H9 (cell line): Measurements from ENCODE around the gene RPL9. TPM values are rescaled to one million over a fixed set of nuclear protein-coding genes. Genes with fewer than 3 reads are reported as not detected.

Experiments
- DNase-seq: peaks from one replicate; pipeline ENCODE4 v3.0.0-alpha.2; 2017
- H2AFZ ChIP-seq: one replicate; pipeline ENCODE4 v1.6.1; 2013; ENCODE audit warnings: mild to moderate bottlenecking, low read length, control low read depth, moderate library complexity
- H2AK5ac ChIP-seq: 2 replicates; pipeline ENCODE4 v1.6.1; 2013; ENCODE audit warnings: low read length, control low read depth, mixed read lengths; ENCODE audit not compliant: insufficient read length
- H2BK120ac ChIP-seq: one replicate; pipeline ENCODE4 v1.6.1; 2013; ENCODE audit warnings: low read depth, mild to moderate bottlenecking, low read length, control low read depth, inconsistent platforms; ENCODE audit not compliant: poor library complexity, severe bottlenecking
- H2BK12ac ChIP-seq: 2 replicates; pipeline ENCODE4 v1.6.1; 2013; ENCODE audit warnings: low read length, control low read depth, mixed read lengths, low read depth; ENCODE audit not compliant: insufficient read length
- H2BK15ac ChIP-seq: 2 replicates; pipeline ENCODE4 v1.6.1; 2013; ENCODE audit warnings: low read depth, low read length, control low read depth
- H2BK20ac ChIP-seq: one replicate; pipeline ENCODE4 v1.6.1; 2013; ENCODE audit warnings: low read depth, mild to moderate bottlenecking, low read length, control low read depth, inconsistent platforms; ENCODE audit not compliant: poor library complexity, severe bottlenecking
- H2BK5ac ChIP-seq: 2 replicates; pipeline ENCODE4 v1.6.1; 2013; ENCODE audit warnings: low read length, control low read depth, mixed read lengths; ENCODE audit not compliant: insufficient read length
- H3K14ac ChIP-seq: 2 replicates; pipeline ENCODE4 v1.6.1; 2013; ENCODE audit warnings: low read length, control low read depth; ENCODE audit not compliant: insufficient read depth
- H3K18ac ChIP-seq: 2 replicates; pipeline ENCODE4 v1.6.1; 2013; ENCODE audit warnings: low read depth, mild to moderate bottlenecking, mixed read lengths, low read length, control low read depth; ENCODE audit not compliant: insufficient read length
- H3K23ac ChIP-seq: 2 replicates; pipeline ENCODE4 v1.6.1; 2013; ENCODE audit warnings: low read length, control low read depth, mixed read lengths, low read depth; ENCODE audit not compliant: insufficient read length
- H3K23me2 ChIP-seq: 2 replicates; pipeline ENCODE4 v1.6.1; 2013; ENCODE audit warnings: low read depth, mild to moderate bottlenecking, mixed read lengths, low read length, control low read depth; ENCODE audit not compliant: insufficient read length, poor library complexity, severe bottlenecking
- H3K27ac ChIP-seq: 2 replicates; pipeline ENCODE4 v1.5.1; 2013; ENCODE audit warnings: low read length, control low read depth, mixed read lengths, low read depth; ENCODE audit not compliant: insufficient read length
- H3K27me3 ChIP-seq: 2 replicates; pipeline ENCODE4 v1.6.1; 2013; ENCODE audit warnings: low read length, control low read depth, inconsistent platforms; ENCODE audit not compliant: insufficient read depth
- H3K4ac ChIP-seq: 2 replicates; pipeline ENCODE4 v1.6.1; 2013; ENCODE audit warnings: low read depth, mild to moderate bottlenecking, control low read depth, inconsistent platforms, low read length, moderate library complexity
- H3K4me1 ChIP-seq: 2 replicates; pipeline ENCODE4 v1.6.1; 2013; ENCODE audit warnings: low read length, control low read depth, inconsistent platforms; ENCODE audit not compliant: insufficient read depth
- H3K4me2 ChIP-seq: 2 replicates; pipeline ENCODE4 v1.6.1; 2013; ENCODE audit warnings: low read length, control low read depth, mixed read lengths; ENCODE audit not compliant: insufficient read length, insufficient read depth
- H3K56ac ChIP-seq: 2 replicates; pipeline ENCODE4 v1.6.1; 2013; ENCODE audit warnings: low read depth, mild to moderate bottlenecking, mixed read lengths, low read length, control low read depth; ENCODE audit not compliant: insufficient read length
- H3K79me1 ChIP-seq: 2 replicates; pipeline ENCODE4 v1.6.1; 2013; ENCODE audit warnings: low read depth, mild to moderate bottlenecking, moderate library complexity, low read length, control low read depth, inconsistent platforms; ENCODE audit not compliant: insufficient read depth, poor library complexity, severe bottlenecking
- H3K79me2 ChIP-seq: 2 replicates; pipeline ENCODE4 v1.6.1; 2013; ENCODE audit warnings: low read length, control low read depth, inconsistent platforms; ENCODE audit not compliant: insufficient read depth
- H3K9ac ChIP-seq: 2 replicates; pipeline ENCODE4 v1.6.1; 2013; ENCODE audit warnings: low read length, control low read depth, mixed read lengths; ENCODE audit not compliant: insufficient read length; ENCODE audit errors: extremely low read depth
- H3K9me3 ChIP-seq: one replicate; pipeline ENCODE4 v1.6.1; 2013; ENCODE audit warnings: low read depth, low read length, inconsistent platforms; ENCODE audit not compliant: control insufficient read depth
- H3T11ph ChIP-seq: one replicate; pipeline ENCODE4 v1.6.1; 2013; ENCODE audit warnings: mild to moderate bottlenecking, low read length, control low read depth, inconsistent platforms
- H4K20me1 ChIP-seq: one replicate; pipeline ENCODE4 v1.6.1; 2013; ENCODE audit not compliant: control insufficient read depth, insufficient read length, insufficient read depth
- H4K5ac ChIP-seq: 2 replicates; pipeline ENCODE4 v1.6.1; 2013; ENCODE audit warnings: low read depth, mild to moderate bottlenecking, mixed read lengths, low read length, control low read depth; ENCODE audit not compliant: insufficient read length
- H4K8ac ChIP-seq: replicated peaks from 2 replicates; pipeline ENCODE4 v1.6.1; 2013; ENCODE audit warnings: low read length, control low read depth, mixed read lengths, low read depth; ENCODE audit not compliant: insufficient read length
- H4K91ac ChIP-seq: 2 replicates; pipeline ENCODE4 v1.6.1; 2013; ENCODE audit warnings: low read depth, mild to moderate bottlenecking, moderate library complexity, mixed read lengths, low read length, control low read depth; ENCODE audit not compliant: insufficient read length
- H3K27ac Mint-ChIP-seq, 3 experiments: 2 replicates in 2 of 3; 3 replicates in 1 of 3; pipeline ENCODE4 v1.8.0; 2020 to 2021; ENCODE audit warnings: mixed read lengths in 3 of 3, mild to moderate bottlenecking in 1 of 3, moderate library complexity in 1 of 3
- H3K27me3 Mint-ChIP-seq: 2 replicates; pipeline ENCODE4 v1.8.0; 2021; ENCODE audit warnings: low read depth, mild to moderate bottlenecking, moderate library complexity, mixed read lengths
- H3K36me3 Mint-ChIP-seq, 3 experiments: 2 replicates in 2 of 3; 3 replicates in 1 of 3; pipeline ENCODE4 v1.8.0; 2020 to 2021; ENCODE audit warnings: low read depth in 3 of 3, mixed read lengths in 3 of 3; ENCODE audit not compliant: insufficient read depth in 1 of 3
- H3K4me1 Mint-ChIP-seq, 2 experiments: 2 replicates each; pipeline ENCODE4 v1.8.0; 2020; ENCODE audit warnings: mixed read lengths in 2 of 2
- H3K4me3 Mint-ChIP-seq, 2 experiments: 2 replicates in 1 of 2; 3 replicates in 1 of 2; pipeline ENCODE4 v1.8.0; 2020 to 2021; ENCODE audit warnings: mild to moderate bottlenecking in 2 of 2, mixed read lengths in 2 of 2, moderate library complexity in 1 of 2
- H3K9me3 Mint-ChIP-seq, 2 experiments: 2 replicates in 1 of 2; 3 replicates in 1 of 2; pipeline ENCODE4 v1.8.0; 2020; ENCODE audit warnings: mild to moderate bottlenecking in 2 of 2, mixed read lengths in 2 of 2, moderate library complexity in 1 of 2
- CTCF ChIP-seq: fragments of 200-600 bp; sonication (generic); conservative IDR thresholded peaks from 3 replicates; pipeline ENCODE4 v1.8.0; 2021; ENCODE audit warnings: antibody characterized with exemption, mild to moderate bottlenecking
- WGBS: extraction: QIAGEN DNeasy Blood & Tissue Kit; methylation state at CpG from one replicate; pipeline ENCODE4 v1.1.7; 2013; ENCODE audit warnings: missing lambda C conversion rate, low lambda C conversion rate, mixed read lengths; ENCODE audit not compliant: insufficient read length; ENCODE audit errors: extremely low coverage; 5-methylcytosine and 5-hydroxymethylcytosine counted together
- total RNA-seq: library from RNA; stranded (reverse); gene quantifications from 2 replicates; pipeline ENCODE4 v1.2.1, GENCODE V29; 2021

The RPL9 gene
- total RNA-seq, 1 experiment from 2014 or later = 1,888 TPM

GRCh38 chr4:39451423-39452023, 7.2 kb downstream of the RPL9 start:
- Histone ChIP-seq H3K79me1 (no peaks in the 10 kb centered on the region), H2BK20ac (no peak overlapping the region), H3K56ac (no peak overlapping the region), H2BK120ac (no peak overlapping the region), H3K23me2 (no peaks in the 10 kb centered on the region), H3K4me1 (no peaks in the 10 kb centered on the region; the same call in 1 of the 2 replicates), H4K20me1 (no peaks in the 10 kb centered on the region), H3K27me3 (no peaks in the 10 kb centered on the region), H3K18ac (no peak overlapping the region), H4K5ac (no peak overlapping the region), H2AFZ (no peak overlapping the region), H3K9me3 (no peaks in the 10 kb centered on the region), H4K91ac (no peak overlapping the region), H3K4me2 (no peak overlapping the region), H2AK5ac (no peak overlapping the region), H3K9ac (no peak overlapping the region), H3K27ac (no peak overlapping the region), H3K79me2 (peaks cover under 1% of the 10 kb centered on the region; the same call in 1 of the 2 replicates), H2BK15ac (no peak overlapping the region), H3K4ac (no peak overlapping the region), H3T11ph (no peak overlapping the region), H4K8ac (no peak overlapping the region), H2BK5ac (no peak overlapping the region), H3K23ac (no peak overlapping the region), H2BK12ac (no peak overlapping the region), H3K14ac (no peak overlapping the region)
- DNase-seq = no peak
- Mint-ChIP-seq H3K9me3 (no peaks in the 10 kb centered on the region), H3K4me3 (no peak overlapping the region), H3K27me3 (no peaks in the 10 kb centered on the region), H3K27ac (peak overlapping the region in 2 of 3 experiments; percentile 70 to 90; a peak in 3 of 7 replicates), H3K4me1 (peaks cover 3 to 11% of the 10 kb centered on the region in 2 experiments), H3K36me3 (peaks cover 39 to 67% (median 54%) of the 10 kb centered on the region in 3 experiments)
- TF ChIP-seq CTCF = no peak
- no CpG with 5 or more reads among the region's 6 CpGs for WGBS
